ENCODE data around the gene HM13. TPM values are rescaled to one million over a fixed set of nuclear protein-coding genes. Genes with fewer than 3 reads are reported as not detected.
A peak's percentile ranks its signal among the peaks of the same experiment; 100 is the strongest.

HM13 gene
- polyA plus RNA-seq, 1 donor (not counting 4 experiments of a cell fraction or from before 2014, with no cell fraction given) = 127 TPM

DNA sequence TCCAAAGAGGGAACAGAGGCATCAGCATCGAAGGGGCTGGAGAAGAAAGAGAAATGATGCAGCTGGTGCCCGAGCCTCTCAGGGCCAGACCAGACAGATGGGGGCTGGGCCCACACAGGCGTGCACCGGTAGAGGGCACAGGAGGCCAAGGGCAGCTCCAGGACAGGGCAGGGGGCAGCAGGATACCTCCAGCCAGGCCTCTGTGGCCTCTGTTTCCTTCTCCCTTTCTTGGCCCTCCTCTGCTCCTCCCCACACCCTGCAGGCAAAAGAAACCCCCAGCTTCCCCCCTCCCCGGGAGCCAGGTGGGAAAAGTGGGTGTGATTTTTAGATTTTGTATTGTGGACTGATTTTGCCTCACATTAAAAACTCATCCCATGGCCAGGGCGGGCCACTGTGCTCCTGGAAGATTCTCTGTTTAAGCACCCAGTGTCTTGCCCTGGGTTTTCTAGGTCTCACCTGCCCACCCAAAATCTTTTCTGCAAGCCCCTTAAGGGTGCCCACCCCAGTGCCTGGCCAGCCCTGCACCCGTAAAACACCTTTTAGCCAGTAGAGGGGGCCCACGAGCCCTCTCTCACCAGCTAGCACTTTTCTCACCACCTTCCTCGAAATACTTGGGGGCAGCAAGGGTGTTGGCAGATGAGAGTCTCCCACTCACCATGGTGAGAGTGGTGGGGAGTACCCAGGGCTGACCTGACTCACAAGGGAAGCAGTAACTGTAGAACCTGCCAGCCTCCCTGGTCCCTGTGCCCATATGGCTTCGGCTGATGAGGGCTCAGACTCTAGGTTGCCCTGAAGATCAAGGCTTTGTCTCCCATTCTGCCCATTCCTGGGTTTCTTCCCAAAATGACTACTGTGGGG, 55.1 kb downstream of the HM13 start:
- peak overlapping the region; percentile 13 for H3K27ac ChIP-seq (ENCODE audit: control insufficient read depth, insufficient read depth, low read length)
- no peak overlapping the region for H3K4me3 ChIP-seq (ENCODE audit: control insufficient read depth in 2 of 3, extremely low read depth in 1 of 3, insufficient read depth in 2 of 3, low read depth in 1 of 3, low read length in 3 of 3)
- H3K4me1 ChIP-seq (ENCODE audit: control insufficient read depth, extremely low read depth, insufficient read depth, low read length) = peaks cover 54% of the 10 kb centered on the region
- dilution Hi-C loops (cut with MboI; ENCODE audit: extremely low pct_ligation_motif_present, low sequenced_read_pairs) = no loop called here
- no peaks in the 10 kb centered on the region for H3K9me3 ChIP-seq (ENCODE audit: control insufficient read depth, low read depth, low read length)
- no peak overlapping the region for H2AFZ ChIP-seq (ENCODE audit: control insufficient read depth, low read length)
- no peaks in the 10 kb centered on the region for H3K79me2 ChIP-seq (ENCODE audit: control insufficient read depth, insufficient read depth, low read length)
- no peaks in the 10 kb centered on the region for H4K20me1 ChIP-seq (ENCODE audit: control insufficient read depth, extremely low read depth, insufficient read depth, low read length)
- no peak overlapping the region for H3K4me2 ChIP-seq (ENCODE audit: control insufficient read depth, extremely low read depth, insufficient read depth, low read depth, low read length)
- no peak overlapping the region for H3K9ac ChIP-seq (ENCODE audit: control insufficient read depth, extremely low read depth, insufficient read depth, low read length)
- no peak for DNase-seq (ENCODE audit: low read depth, low spot score)
- no peaks in the 10 kb centered on the region for H3K9me1 ChIP-seq (ENCODE audit: control insufficient read depth, extremely low read depth, insufficient read depth, low read length)
- FAIRE-seq = no peak
- H3K36me3 ChIP-seq (ENCODE audit: control insufficient read depth in 2 of 2, extremely low read depth in 1 of 2, insufficient read depth in 2 of 2, low read length in 2 of 2) = peaks cover 1 to 17% of the 10 kb centered on the region in 2 experiments
- no peaks in the 10 kb centered on the region for H3K27me3 ChIP-seq (ENCODE audit: control insufficient read depth, extremely low read depth, insufficient read depth, low read length)
- no peak for TF ChIP-seq EZH2 (IDR thresholded peaks at IDR 0.05; ENCODE audit: low read length)
- TF ChIP-seq, protein P1, sequence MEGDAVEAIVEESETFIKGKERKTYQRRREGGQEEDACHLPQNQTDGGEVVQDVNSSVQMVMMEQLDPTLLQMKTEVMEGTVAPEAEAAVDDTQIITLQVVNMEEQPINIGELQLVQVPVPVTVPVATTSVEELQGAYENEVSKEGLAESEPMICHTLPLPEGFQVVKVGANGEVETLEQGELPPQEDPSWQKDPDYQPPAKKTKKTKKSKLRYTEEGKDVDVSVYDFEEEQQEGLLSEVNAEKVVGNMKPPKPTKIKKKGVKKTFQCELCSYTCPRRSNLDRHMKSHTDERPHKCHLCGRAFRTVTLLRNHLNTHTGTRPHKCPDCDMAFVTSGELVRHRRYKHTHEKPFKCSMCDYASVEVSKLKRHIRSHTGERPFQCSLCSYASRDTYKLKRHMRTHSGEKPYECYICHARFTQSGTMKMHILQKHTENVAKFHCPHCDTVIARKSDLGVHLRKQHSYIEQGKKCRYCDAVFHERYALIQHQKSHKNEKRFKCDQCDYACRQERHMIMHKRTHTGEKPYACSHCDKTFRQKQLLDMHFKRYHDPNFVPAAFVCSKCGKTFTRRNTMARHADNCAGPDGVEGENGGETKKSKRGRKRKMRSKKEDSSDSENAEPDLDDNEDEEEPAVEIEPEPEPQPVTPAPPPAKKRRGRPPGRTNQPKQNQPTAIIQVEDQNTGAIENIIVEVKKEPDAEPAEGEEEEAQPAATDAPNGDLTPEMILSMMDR (optimal IDR thresholded peaks at IDR 0.05 in 1 of 3, IDR thresholded peaks at IDR 0.05 in 1 of 3, conservative IDR thresholded peaks at IDR 0.05 in 1 of 3; ENCODE audit: extremely low read depth in 1 of 3, insufficient read depth in 2 of 3, low read length in 3 of 3) = peak; percentile 75 to 86 (median 76)

- Histone ChIP-seq H3K79me2 (ENCODE audit: control insufficient read depth, insufficient read depth, low read length) (no peaks in the 10 kb centered on the region), H3K9me1 (ENCODE audit: control insufficient read depth, extremely low read depth, insufficient read depth, low read length) (no peaks in the 10 kb centered on the region), H3K36me3 (ENCODE audit: control insufficient read depth in 2 of 2, extremely low read depth in 1 of 2, insufficient read depth in 2 of 2, low read length in 2 of 2) (peaks cover 1 to 17% of the 10 kb centered on the region in 2 experiments), H3K4me1 (ENCODE audit: control insufficient read depth, extremely low read depth, insufficient read depth, low read length) (peaks cover 51% of the 10 kb centered on the region), H2AFZ (ENCODE audit: control insufficient read depth, low read length) (no peak overlapping the region), H3K9ac (ENCODE audit: control insufficient read depth, extremely low read depth, insufficient read depth, low read length) (no peak overlapping the region), H3K27me3 (ENCODE audit: control insufficient read depth, extremely low read depth, insufficient read depth, low read length) (no peaks in the 10 kb centered on the region), H3K4me2 (ENCODE audit: control insufficient read depth, extremely low read depth, insufficient read depth, low read depth, low read length) (no peak overlapping the region), H3K27ac (ENCODE audit: control insufficient read depth, insufficient read depth, low read length) (peak overlapping the region; percentile 13), H4K20me1 (ENCODE audit: control insufficient read depth, extremely low read depth, insufficient read depth, low read length) (no peaks in the 10 kb centered on the region), H3K4me3 (ENCODE audit: control insufficient read depth in 2 of 3, extremely low read depth in 1 of 3, insufficient read depth in 2 of 3, low read depth in 1 of 3, low read length in 3 of 3) (no peak overlapping the region), H3K9me3 (ENCODE audit: control insufficient read depth, low read depth, low read length) (no peaks in the 10 kb centered on the region)
- TF ChIP-seq, protein P1 (optimal IDR thresholded peaks at IDR 0.05 in 1 of 3, IDR thresholded peaks at IDR 0.05 in 1 of 3, conservative IDR thresholded peaks at IDR 0.05 in 1 of 3; ENCODE audit: extremely low read depth in 1 of 3, insufficient read depth in 2 of 3, low read length in 3 of 3) = no peak
- TF ChIP-seq EZH2 (IDR thresholded peaks at IDR 0.05; ENCODE audit: low read length) = no peak
- FAIRE-seq (no peak), DNase-seq (ENCODE audit: low read depth, low spot score) (no peak)
- dilution Hi-C loops (cut with MboI; ENCODE audit: extremely low pct_ligation_motif_present, low sequenced_read_pairs) = no loop called here
Measured at GRCh38 chr20:31570021-31570463, 55.8 kb downstream of the HM13 start.
